Heart right ventricle (tissue), 16 donors: ENCODE measurements around the gene CERS6. TPM values are rescaled to one million over a fixed set of nuclear protein-coding genes. Genes with fewer than 3 reads are reported as not detected.

Experiments used
- ATAC-seq, 8 donors: fragments of 200-7000 bp; cut with Tn5 transposase; one replicate each; pipeline ENCODE4 v1.9.1; 2020; ENCODE audit warnings: mild to moderate bottlenecking in 8 of 8, moderate library complexity in 8 of 8, moderate number of reproducible peaks in 1 of 8
- DNase-seq, 2 donors: peaks; one replicate each; pipeline ENCODE4 v3.0.0-alpha.2; 2020
- H3K27ac ChIP-seq, 10 donors: fragments of 200-600 bp; sonication (generic) in 2 of 10; one replicate each; pipeline versions ENCODE4 v1.5.0 to v1.8.0; 2020 to 2022; ENCODE audit warnings: mild to moderate bottlenecking in 3 of 10
- H3K27me3 ChIP-seq, 7 donors: fragments of 200-600 bp; one replicate each; pipeline ENCODE4 v1.8.0; 2021 to 2022; ENCODE audit warnings: mild to moderate bottlenecking in 2 of 7
- H3K36me3 ChIP-seq, 9 donors: fragments of 200-600 bp; sonication (generic) in 1 of 9; one replicate each; pipeline versions ENCODE4 v1.5.0 to v1.8.0; 2020 to 2022; ENCODE audit warnings: mild to moderate bottlenecking in 2 of 9
- H3K4me1 ChIP-seq, 9 donors: fragments of 200-600 bp; sonication (generic) in 1 of 9; one replicate each; pipeline versions ENCODE4 v1.5.0 to v1.8.0; 2020 to 2022; ENCODE audit warnings: mild to moderate bottlenecking in 4 of 9
- H3K4me3 ChIP-seq, 10 donors: fragments of 200-600 bp; sonication (generic) in 2 of 10; one replicate each; pipeline versions ENCODE4 v1.5.0 to v1.8.0; 2020 to 2022; ENCODE audit warnings: mild to moderate bottlenecking in 7 of 10, moderate library complexity in 2 of 10
- H3K9me3 ChIP-seq, 11 donors: fragments of 200-600 bp in 10 of 11; sonication (generic) in 2 of 11; one replicate each; pipeline versions ENCODE4 v1.5.0 to v1.8.0; 2013 to 2022; ENCODE audit warnings: mild to moderate bottlenecking in 2 of 11, control low read depth in 1 of 11, moderate library complexity in 1 of 11
- CTCF ChIP-seq, 9 donors: fragments of 200-600 bp; sonication (generic) in 2 of 9; IDR thresholded peaks; one replicate each; pipeline versions ENCODE4 v1.5.0 to v1.8.0; 2021 to 2022; ENCODE audit warnings: antibody characterized with exemption in 9 of 9, mild to moderate bottlenecking in 5 of 9, moderate library complexity in 1 of 9
- WGBS, 2 donors: extraction: QIAGEN DNeasy Blood & Tissue Kit; methylation state at CpG; one replicate each; pipeline ENCODE4 v1.1.7; 2013; ENCODE audit warnings: inconsistent platforms in 1 of 2; 5-methylcytosine and 5-hydroxymethylcytosine counted together
- intact Hi-C, 10 donors: fragments of 100-400 bp; cut with DNase I; formaldehyde crosslinking; loops; one replicate each; pipeline versions ENCODE4 v1.11.1 to v1.14.2; 2022
- polyA plus RNA-seq, 2 donors: library from polyadenylated mRNA; stranded (reverse); fragments of 200-250 nt; gene quantifications; one replicate each; pipeline ENCODE4 v1.2.3, GENCODE V29; 2013
- total RNA-seq, 10 donors: library from RNA; stranded (reverse); fragmentation: NEBNext Ultra II Directional in 3 of 10; extraction: Animal tissue kit (Norgen Biotek cat#: 25700) in 3 of 10; gene quantifications; one replicate each; pipeline versions ENCODE4 v1.2.1 to v1.2.4, GENCODE V29; 2021 to 2023
- donor health status: Arrhythmogenic right ventricular cardiomyopathy.
- donor health status: ischemic (EF 13 %, LVEDD 7.1; RV severe dilation, severe dysfunction).
- donor health status: healthy with polysubstance abuse.
- donor health status: DM: no; HTN: yes; CAD: no.
- donor health status: DM: no; HTN: no; CAD: no.
- donor health status: ischemic (EF 25% LVEDD 6.9; RV normal size, moderate dysfunction).
- donor health status: ischemic (EF 25% LVEDD 5.7; RV mildly dilated, moderate dysfunction).
- donor health status: healthy.
- donor health status: DM: yes; HTN: yes; CAD: no.
- donor health status: Ischemic cardiomyopathy.
- donor health status: ischemic (EF 35%, LVEDD 5.7; RV mildly dilated, moderate dysfunction).
- donor health status: nonischemic (EF 11% LVEDD 7.7; RV severe dilation, severe dysfunction).
- donor health status: DM: yes; HTN: yes; CAD: no.
- donor health status: PGD.
- donor health status: ischemic (EF 29% LVEDD 5.4; RV normal size, mild dysfunction).
- donor health status: nonischemic (EF 23%, LVEDD 6.1; RV moderate dilation, normal function).

Gene CERS6
- total and polyA plus RNA-seq, 12 donors = 20.5 to 76.3 (median 56.1) TPM

DNA sequence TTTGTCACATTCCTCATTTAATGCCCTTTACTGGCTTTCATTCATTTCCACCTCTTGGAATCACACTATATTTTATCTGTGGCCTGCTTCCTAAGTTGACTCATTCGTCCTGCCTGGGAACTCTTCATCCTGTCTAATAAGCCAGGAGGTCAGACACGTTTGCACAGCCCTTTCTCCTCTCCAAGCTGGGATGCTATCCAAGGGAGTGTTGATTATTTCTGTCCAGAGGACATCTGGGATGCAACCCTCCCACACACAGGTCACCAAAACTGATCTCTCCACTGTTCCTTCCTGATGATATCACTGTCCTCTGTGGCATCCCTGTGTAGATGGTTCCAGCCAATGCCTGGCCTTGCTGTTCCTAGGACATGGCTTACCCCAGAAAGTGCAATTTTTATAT, 266.5 kb downstream of the CERS6 start:
- Histone ChIP-seq H3K36me3 (peaks cover 0 to 18% (median 4%) of the 10 kb centered on the region in 9 donors), H3K4me1 (peaks cover 0 to 20% (median 15%) of the 10 kb centered on the region in 9 donors), H3K27me3 (no peaks in the 10 kb centered on the region), H3K4me3 (no peak overlapping the region), H3K9me3 (no peaks in the 10 kb centered on the region), H3K27ac (peak overlapping the region in 9 of 10 donors; percentile 31 to 73 (median 62))
- no peak for TF ChIP-seq CTCF (IDR thresholded peaks at IDR 0.05)
- WGBS, 2 donors = 7 to 9% methylated on average over 2 of the region's 2 CpGs
- DNase-seq = peak in 1 of 2 donors; percentile 78
- ATAC-seq = peak; percentile 81 to 99 (median 96)
- intact Hi-C loops = loop anchor here in 1 of 10 donors (5.0 kb wide), 1 partner anchor 35 kb away; no protein-coding TSS in a partner anchor

- 67 to 72% methylated on average over 3 of the region's 3 CpGs for WGBS, 2 donors
- no peaks in the 10 kb centered on the region for H3K27me3 ChIP-seq
- no peaks in the 10 kb centered on the region for H3K9me3 ChIP-seq
- peak in 3 of 8 donors; percentile 13 to 23 (median 16) for ATAC-seq
- no peak overlapping the region for H3K4me3 ChIP-seq
- peaks cover 0 to 20% (median 15%) of the 10 kb centered on the region in 9 donors for H3K4me1 ChIP-seq
- intact Hi-C loops = loop anchor here in 1 of 10 donors (5.0 kb wide), 1 partner anchor 34 kb away; no protein-coding TSS in a partner anchor
- no peak for TF ChIP-seq CTCF (IDR thresholded peaks at IDR 0.05)
- no peak for DNase-seq
- H3K36me3 ChIP-seq = peaks cover 0 to 14% (median 4%) of the 10 kb centered on the region in 9 donors
- H3K27ac ChIP-seq = peak overlapping the region in 8 of 10 donors; percentile 9 to 73 (median 53)
Measured at GRCh38 chr2:168723275-168723899, 267.3 kb downstream of the CERS6 start.

DNA sequence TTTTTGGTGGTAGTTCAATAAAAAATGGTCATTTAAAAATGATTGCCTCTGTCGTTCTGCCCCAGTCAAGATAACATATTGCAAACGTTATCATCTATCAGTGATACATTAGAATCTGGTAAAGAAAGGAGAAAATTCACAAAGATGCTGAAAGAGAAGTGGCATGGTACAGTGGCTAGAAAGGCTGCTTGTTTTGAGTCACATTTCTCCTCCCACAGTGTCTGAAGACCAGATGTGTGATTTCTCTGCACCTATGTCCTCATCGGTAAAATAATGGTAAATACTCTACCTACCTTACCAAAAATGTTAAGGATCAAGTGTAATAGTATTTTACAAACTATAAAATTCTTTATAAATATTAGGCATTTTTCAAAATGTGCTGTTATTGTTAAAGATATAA, 270.3 kb downstream of the CERS6 start:
- Histone ChIP-seq H3K36me3 (no peaks in the 10 kb centered on the region), H3K4me1 (peaks cover 3 to 40% (median 25%) of the 10 kb centered on the region in 9 donors), H3K27ac (no peak overlapping the region), H3K27me3 (no peaks in the 10 kb centered on the region), H3K4me3 (no peak overlapping the region), H3K9me3 (no peaks in the 10 kb centered on the region)
- intact Hi-C loops = no loop called here
- WGBS, 2 donors = 92 to 93% methylated on average over 3 of the region's 3 CpGs
- ATAC-seq = no peak
- TF ChIP-seq CTCF (IDR thresholded peaks at IDR 0.05) = no peak
- no peak for DNase-seq

DNA sequence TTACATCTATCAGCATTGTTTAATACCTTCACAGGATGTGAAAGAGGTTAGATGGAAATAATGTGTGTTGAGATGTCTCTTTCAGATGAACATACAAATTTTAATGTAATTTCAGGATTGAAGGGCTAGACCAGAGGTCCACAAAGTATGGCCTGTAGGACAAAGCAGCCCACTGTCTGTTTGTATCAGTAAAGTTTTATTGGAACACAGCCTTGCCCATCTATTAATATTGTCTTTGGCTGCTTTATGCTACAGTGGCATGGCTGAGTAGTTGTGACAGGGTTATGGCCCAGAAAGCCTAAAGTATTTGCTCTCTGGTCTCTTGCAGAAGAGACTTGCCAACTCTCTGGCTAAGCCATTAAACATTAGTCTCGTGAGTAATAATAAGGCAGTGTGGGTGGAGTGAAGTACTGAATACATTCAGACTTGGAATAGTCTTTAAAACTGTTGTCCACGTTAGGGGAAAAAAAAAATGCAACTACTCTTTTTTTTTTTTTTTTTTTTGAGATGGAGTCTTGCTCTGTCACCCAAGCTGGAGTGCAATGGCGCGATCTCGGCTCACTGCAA, 271.9 kb downstream of the CERS6 start:
- Histone ChIP-seq H3K4me1 (peaks cover 3 to 42% (median 28%) of the 10 kb centered on the region in 9 donors), H3K27me3 (no peaks in the 10 kb centered on the region), H3K27ac (no peak overlapping the region), H3K9me3 (no peaks in the 10 kb centered on the region), H3K4me3 (no peak overlapping the region), H3K36me3 (no peaks in the 10 kb centered on the region)
- ATAC-seq = no peak
- no peak for TF ChIP-seq CTCF (IDR thresholded peaks at IDR 0.05)
- no peak for DNase-seq
- intact Hi-C loops = no loop called here
- 85 to 91% methylated on average over 5 of the region's 5 CpGs for WGBS, 2 donors
